PFSK-1 (cell line): ENCODE results near the gene TGM6.

Experiments used
- FOXP2 ChIP-seq: optimal IDR thresholded peaks from 2 replicates; pipeline ENCODE3; 2011; ENCODE audit warnings: borderline replicate concordance, control low read depth, inconsistent platforms; ENCODE audit not compliant: insufficient read depth; ENCODE audit errors: extremely low read length, extremely low read depth
- POLR2AphosphoS5 ChIP-seq: IDR thresholded peaks from 2 replicates; pipeline ENCODE4 v1.6.1; 2012; ENCODE audit warnings: low read depth, mild to moderate bottlenecking, control low read depth, low read length, moderate library complexity
- SIN3A ChIP-seq: IDR thresholded peaks from 2 replicates; pipeline ENCODE4 v1.6.1; 2012; ENCODE audit warnings: mild to moderate bottlenecking, low read length, moderate library complexity, borderline replicate concordance; ENCODE audit not compliant: insufficient read depth
- TAF1 ChIP-seq: IDR thresholded peaks from 2 replicates; pipeline ENCODE4 v1.6.1; 2012; ENCODE audit warnings: low read length, control low read depth, borderline replicate concordance; ENCODE audit not compliant: insufficient read depth
- TF ChIP-seq, protein P1 (sequence below), 2 experiments: IDR thresholded peaks; 2 replicates each; pipeline versions ENCODE4 v1.6.1 to v1.8.0; 2011 to 2012; ENCODE audit warnings: low read depth in 2 of 2, low read length in 2 of 2, control low read depth in 1 of 2, inconsistent platforms in 1 of 2, mild to moderate bottlenecking in 1 of 2, moderate library complexity in 1 of 2; ENCODE audit not compliant: insufficient read depth in 1 of 2

Gene TGM6

DNA sequence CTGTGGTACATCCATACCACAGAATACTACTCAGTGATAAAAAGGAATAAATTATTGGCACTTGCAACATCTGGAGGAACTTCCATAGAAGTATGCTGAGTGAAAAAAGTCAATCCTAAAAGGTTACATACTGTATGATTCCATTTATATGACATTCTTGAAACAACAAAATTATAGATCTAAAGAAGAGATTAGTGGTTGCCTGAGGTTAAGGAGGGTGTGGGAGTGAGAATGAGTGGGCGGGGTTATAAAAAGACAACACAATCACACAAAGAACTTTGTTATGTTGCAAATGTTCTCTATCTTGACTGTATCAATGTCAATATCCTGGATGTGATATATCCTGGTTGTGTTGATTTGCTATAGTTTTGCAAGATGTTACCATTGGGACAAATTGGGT is 68.7 kb downstream of the TGM6 start:
- TF ChIP-seq SIN3A (no peak), TAF1 (no peak), POLR2AphosphoS5 (no peak), FOXP2 (no peak)
- TF ChIP-seq, protein P1, sequence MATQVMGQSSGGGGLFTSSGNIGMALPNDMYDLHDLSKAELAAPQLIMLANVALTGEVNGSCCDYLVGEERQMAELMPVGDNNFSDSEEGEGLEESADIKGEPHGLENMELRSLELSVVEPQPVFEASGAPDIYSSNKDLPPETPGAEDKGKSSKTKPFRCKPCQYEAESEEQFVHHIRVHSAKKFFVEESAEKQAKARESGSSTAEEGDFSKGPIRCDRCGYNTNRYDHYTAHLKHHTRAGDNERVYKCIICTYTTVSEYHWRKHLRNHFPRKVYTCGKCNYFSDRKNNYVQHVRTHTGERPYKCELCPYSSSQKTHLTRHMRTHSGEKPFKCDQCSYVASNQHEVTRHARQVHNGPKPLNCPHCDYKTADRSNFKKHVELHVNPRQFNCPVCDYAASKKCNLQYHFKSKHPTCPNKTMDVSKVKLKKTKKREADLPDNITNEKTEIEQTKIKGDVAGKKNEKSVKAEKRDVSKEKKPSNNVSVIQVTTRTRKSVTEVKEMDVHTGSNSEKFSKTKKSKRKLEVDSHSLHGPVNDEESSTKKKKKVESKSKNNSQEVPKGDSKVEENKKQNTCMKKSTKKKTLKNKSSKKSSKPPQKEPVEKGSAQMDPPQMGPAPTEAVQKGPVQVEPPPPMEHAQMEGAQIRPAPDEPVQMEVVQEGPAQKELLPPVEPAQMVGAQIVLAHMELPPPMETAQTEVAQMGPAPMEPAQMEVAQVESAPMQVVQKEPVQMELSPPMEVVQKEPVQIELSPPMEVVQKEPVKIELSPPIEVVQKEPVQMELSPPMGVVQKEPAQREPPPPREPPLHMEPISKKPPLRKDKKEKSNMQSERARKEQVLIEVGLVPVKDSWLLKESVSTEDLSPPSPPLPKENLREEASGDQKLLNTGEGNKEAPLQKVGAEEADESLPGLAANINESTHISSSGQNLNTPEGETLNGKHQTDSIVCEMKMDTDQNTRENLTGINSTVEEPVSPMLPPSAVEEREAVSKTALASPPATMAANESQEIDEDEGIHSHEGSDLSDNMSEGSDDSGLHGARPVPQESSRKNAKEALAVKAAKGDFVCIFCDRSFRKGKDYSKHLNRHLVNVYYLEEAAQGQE (IDR thresholded peaks at IDR 0.05; ENCODE audit: insufficient read depth in 1 of 2, low read depth in 2 of 2, low read length in 2 of 2): no peak

DNA sequence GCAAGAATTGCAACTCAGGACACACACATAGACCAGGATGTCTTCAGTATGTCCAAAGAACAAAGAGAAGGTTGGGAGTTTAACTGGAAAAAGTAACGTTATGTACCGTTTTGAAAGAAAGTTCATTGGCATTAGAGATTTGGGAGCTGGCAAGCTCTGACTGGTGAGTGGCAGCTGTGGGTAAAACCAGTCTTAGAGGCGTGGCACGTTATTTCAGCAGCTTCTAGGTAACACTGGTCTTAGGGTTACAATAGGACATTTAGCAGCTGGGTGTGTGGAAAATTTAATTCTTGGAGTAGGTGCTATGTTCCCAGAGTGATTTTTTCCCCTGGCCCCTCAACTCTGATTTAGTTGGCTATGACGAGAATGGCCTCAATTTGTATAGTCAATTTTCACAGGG is 70.7 kb downstream of the TGM6 start:
- no peak for TF ChIP-seq POLR2AphosphoS5
- TF ChIP-seq, protein P1 (IDR thresholded peaks at IDR 0.05; ENCODE audit: insufficient read depth in 1 of 2, low read depth in 2 of 2, low read length in 2 of 2): no peak
- no peak for TF ChIP-seq FOXP2
- no peak for TF ChIP-seq TAF1
- no peak for TF ChIP-seq SIN3A

DNA sequence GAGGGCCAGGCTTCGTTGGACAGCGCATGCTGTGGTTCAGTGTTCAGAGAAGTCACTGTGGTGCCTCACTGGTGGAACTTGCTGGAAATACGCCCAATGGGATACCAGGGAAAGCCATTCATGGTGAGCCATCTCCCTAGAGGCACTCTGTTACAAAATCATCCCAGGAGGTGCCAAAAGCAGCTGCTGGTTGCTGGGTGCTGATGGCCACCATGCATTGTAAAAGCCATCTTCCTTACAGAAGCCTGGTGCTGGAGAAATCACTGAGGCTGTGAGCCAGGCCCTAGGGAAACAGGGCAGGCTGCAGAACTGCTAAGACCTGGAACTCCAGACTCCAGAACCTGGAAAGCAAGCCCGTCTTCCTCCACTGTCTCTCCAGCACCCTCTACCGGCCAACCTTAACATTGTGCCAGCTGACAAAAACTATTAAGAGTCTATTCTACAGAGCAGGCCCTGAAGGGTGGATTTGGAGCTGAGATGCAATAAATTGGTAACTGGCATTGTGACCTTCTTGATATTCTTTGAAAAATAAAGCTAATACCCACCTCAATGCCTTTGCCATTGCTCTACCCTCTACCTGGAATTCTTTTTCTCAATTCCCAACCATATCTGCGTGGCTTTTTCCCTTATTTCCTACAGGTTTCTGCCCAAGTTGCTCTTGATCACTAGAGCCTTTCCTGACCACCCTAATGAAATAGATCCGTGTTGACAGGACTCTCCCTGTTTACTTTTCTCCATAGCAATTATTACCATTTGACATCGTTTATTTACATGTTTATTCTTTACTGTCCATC is 71.4 kb downstream of the TGM6 start:
- TF ChIP-seq SIN3A: no peak
- no peak for TF ChIP-seq TAF1
- TF ChIP-seq POLR2AphosphoS5: no peak
- TF ChIP-seq, protein P1 (IDR thresholded peaks at IDR 0.05; ENCODE audit: insufficient read depth in 1 of 2, low read depth in 2 of 2, low read length in 2 of 2): no peak
- TF ChIP-seq FOXP2: no peak

DNA sequence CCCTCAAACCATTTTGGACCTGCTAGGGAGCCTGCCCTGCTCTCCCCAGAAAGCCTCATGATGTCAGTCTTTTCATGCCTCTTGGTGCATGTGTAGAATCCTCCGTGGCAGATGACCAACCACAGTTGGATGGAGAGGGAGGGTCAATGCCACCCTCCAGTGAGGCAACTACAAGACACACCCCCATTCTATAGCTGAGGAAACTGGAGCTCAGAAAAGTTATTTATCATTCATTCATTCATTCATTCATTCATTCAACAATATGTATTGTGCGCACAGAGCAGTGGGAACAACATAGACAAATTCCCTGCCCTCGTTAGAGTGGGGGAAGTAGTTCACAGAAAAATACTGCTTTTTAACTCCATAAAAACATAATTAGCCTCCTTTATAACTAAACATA is 73.1 kb downstream of the TGM6 start:
- TF ChIP-seq FOXP2: no peak
- TF ChIP-seq, protein P1 (IDR thresholded peaks at IDR 0.05; ENCODE audit: insufficient read depth in 1 of 2, low read depth in 2 of 2, low read length in 2 of 2): no peak
- TF ChIP-seq TAF1: no peak
- TF ChIP-seq POLR2AphosphoS5: no peak
